ENCODE results near the gene ACP7.

Gene ACP7

GRCh38 chr19:39083983-39084731 is at the start of gene ACP7:
ACP7 (plus strand) TSS chr19:39084368; CDS start chr19:39085270, 902 bp downstream.
- DNase-seq: no peak
- no peak for TF ChIP-seq GATA1 (IDR thresholded peaks at IDR 0.05; ENCODE audit: low read depth, low read length)
- no peak for TF ChIP-seq POLR2A (IDR thresholded peaks at IDR 0.05; ENCODE audit: low read length)

GRCh38 chr19:39036581-39036980 is 47.6 kb upstream of the ACP7 start:
- no peak for DNase-seq
- TF ChIP-seq GATA1 (IDR thresholded peaks at IDR 0.05; ENCODE audit: low read depth, low read length): no peak
- TF ChIP-seq POLR2A (IDR thresholded peaks at IDR 0.05; ENCODE audit: low read length): no peak

GRCh38 chr19:39037194-39037593 is 47.0 kb upstream of the ACP7 start:
- DNase-seq: no peak
- no peak for TF ChIP-seq GATA1 (IDR thresholded peaks at IDR 0.05; ENCODE audit: low read depth, low read length)
- no peak for TF ChIP-seq POLR2A (IDR thresholded peaks at IDR 0.05; ENCODE audit: low read length)

DNA sequence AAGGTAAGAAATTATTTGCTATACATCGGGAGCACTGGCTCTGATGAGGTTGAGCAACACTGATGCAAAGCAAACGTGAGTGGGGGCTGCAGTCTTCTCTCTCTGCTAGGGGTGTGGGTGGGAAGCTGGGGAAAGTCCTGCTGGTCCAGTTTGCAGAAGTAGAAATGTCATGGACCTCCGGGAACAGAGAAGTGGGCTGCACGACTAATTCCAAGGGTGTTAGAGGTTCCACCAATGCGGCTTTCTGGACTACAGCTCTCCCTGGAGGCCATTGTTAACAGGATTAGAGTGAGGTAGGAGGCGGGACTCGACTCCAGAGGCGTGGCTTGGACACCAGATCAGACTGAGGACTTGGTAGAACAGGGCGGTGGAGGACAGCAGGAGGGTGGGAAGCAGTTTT is 46.1 kb upstream of the ACP7 start:
- no peak for TF ChIP-seq POLR2A (IDR thresholded peaks at IDR 0.05; ENCODE audit: low read length)
- TF ChIP-seq GATA1 (IDR thresholded peaks at IDR 0.05; ENCODE audit: low read depth, low read length): no peak
- peak in 1 of 2 experiments; percentile 18 for DNase-seq

DNA sequence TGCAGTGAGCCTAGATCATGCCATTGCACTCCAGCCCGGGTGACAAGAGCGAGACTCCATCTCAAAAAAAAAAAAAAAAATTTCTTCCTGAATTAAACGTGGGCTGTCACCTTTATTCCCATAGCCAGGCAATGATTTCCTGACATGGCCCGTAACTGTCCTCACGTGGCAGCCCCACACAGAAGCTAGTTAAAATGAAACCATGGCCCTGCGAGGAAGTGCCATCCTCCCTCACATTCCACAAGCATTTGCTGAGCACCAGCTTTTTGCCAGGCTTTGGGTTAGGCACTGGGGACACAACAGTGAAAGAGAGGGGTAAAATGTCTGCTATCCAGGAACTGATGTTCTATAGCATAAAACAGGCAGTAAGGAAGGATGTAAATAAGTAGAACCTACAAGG is 38.7 kb upstream of the ACP7 start:
- DNase-seq: no peak
- no peak for TF ChIP-seq GATA1 (IDR thresholded peaks at IDR 0.05; ENCODE audit: low read depth, low read length)
- no peak for TF ChIP-seq POLR2A (IDR thresholded peaks at IDR 0.05; ENCODE audit: low read length)

GRCh38 chr19:39046037-39046821 is 37.9 kb upstream of the ACP7 start:
- peak; percentile 23 to 39 for DNase-seq
- TF ChIP-seq GATA1 (IDR thresholded peaks at IDR 0.05; ENCODE audit: low read depth, low read length) (no peak), POLR2A (IDR thresholded peaks at IDR 0.05; ENCODE audit: low read length) (no peak)

- no peak for TF ChIP-seq POLR2A (IDR thresholded peaks at IDR 0.05; ENCODE audit: low read length)
- no peak for TF ChIP-seq GATA1 (IDR thresholded peaks at IDR 0.05; ENCODE audit: low read depth, low read length)
- DNase-seq: no peak
Measured at GRCh38 chr19:39047073-39047472, 37.1 kb upstream of the ACP7 start.

GRCh38 chr19:39052243-39052746 is 31.9 kb upstream of the ACP7 start:
- DNase-seq: peak; percentile 67 to 81
- TF ChIP-seq GATA1 (IDR thresholded peaks at IDR 0.05; ENCODE audit: low read depth, low read length) (no peak), POLR2A (IDR thresholded peaks at IDR 0.05; ENCODE audit: low read length) (no peak)

DNA sequence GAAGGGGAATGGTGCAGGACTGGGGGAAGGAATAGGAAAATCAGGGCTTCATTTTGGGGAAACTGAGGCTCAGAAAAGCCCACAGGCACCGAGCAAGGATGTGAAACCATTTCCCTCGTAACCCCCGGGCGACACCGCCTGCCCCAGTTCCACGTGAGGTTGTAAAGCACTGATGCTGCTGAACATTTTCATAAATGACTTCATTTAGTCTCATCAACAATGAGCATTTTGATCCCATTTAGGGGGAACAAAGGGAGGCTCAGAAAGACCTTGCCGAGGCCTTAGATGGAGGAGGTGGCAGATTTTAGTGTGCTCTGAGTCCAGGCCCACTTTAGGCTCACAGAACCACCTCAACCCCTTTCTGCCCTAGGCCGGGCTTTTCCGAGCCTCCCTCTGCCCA is 31.3 kb upstream of the ACP7 start:
- no peak for DNase-seq

GRCh38 chr19:39053276-39054090 is 30.7 kb upstream of the ACP7 start:
- no peak for TF ChIP-seq GATA1 (IDR thresholded peaks at IDR 0.05; ENCODE audit: low read depth, low read length)
- TF ChIP-seq POLR2A (IDR thresholded peaks at IDR 0.05; ENCODE audit: low read length): no peak
- no peak for DNase-seq

More for the DNA sequence above, 31.3 kb upstream of the ACP7 start:
- TF ChIP-seq POLR2A (IDR thresholded peaks at IDR 0.05; ENCODE audit: low read length) (no peak), GATA1 (IDR thresholded peaks at IDR 0.05; ENCODE audit: low read depth, low read length) (no peak)

GRCh38 chr19:39054091-39054470 is 30.1 kb upstream of the ACP7 start:
- no peak for DNase-seq
- TF ChIP-seq GATA1 (IDR thresholded peaks at IDR 0.05; ENCODE audit: low read depth, low read length) (no peak), POLR2A (IDR thresholded peaks at IDR 0.05; ENCODE audit: low read length) (no peak)

GRCh38 chr19:39057615-39058014 is 26.6 kb upstream of the ACP7 start:
- TF ChIP-seq GATA1 (IDR thresholded peaks at IDR 0.05; ENCODE audit: low read depth, low read length) (no peak), POLR2A (IDR thresholded peaks at IDR 0.05; ENCODE audit: low read length) (no peak)
- DNase-seq: no peak

GRCh38 chr19:39059302-39059701 is 24.9 kb upstream of the ACP7 start:
- DNase-seq: no peak
- TF ChIP-seq POLR2A (IDR thresholded peaks at IDR 0.05; ENCODE audit: low read length) (no peak), GATA1 (IDR thresholded peaks at IDR 0.05; ENCODE audit: low read depth, low read length) (no peak)

DNA sequence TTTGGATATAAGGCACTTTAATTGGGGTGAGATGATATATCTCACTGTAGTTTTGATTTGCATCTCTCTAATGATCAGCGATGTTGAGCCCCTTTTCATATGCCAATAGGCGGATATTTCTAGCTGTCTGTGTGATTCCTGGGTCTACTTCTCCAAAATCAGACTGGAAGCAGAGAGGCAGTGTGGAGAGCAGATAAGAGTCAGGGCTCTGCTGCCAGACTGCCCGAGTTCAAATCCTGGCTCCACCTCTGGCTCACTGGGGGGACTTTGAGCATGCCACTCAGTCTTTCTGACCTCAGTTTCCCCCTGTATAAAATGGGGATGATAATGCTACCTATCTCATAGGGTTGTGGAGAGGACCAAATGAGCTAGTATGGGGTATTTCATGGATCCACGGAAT is 24.0 kb upstream of the ACP7 start:
- no peak for TF ChIP-seq GATA1 (IDR thresholded peaks at IDR 0.05; ENCODE audit: low read depth, low read length)
- TF ChIP-seq POLR2A (IDR thresholded peaks at IDR 0.05; ENCODE audit: low read length): no peak
- DNase-seq: no peak

Data from erythroblast (primary cell).